Vagina (tissue), 2 donors: ENCODE measurements around the gene GABRB2. TPM values are rescaled to one million over a fixed set of nuclear protein-coding genes. Genes with fewer than 3 reads are reported as not detected.

Source experiments
- DNase-seq, 2 donors: peaks; one replicate each; pipeline ENCODE4 v3.0.0-alpha.2; 2017; ENCODE audit errors: extremely low spot score in 2 of 2
- H3K27ac ChIP-seq: fragments of 200-600 bp; sonication (generic); one replicate; pipeline ENCODE4 v1.5.1; 2019
- H3K27me3 ChIP-seq: fragments of 200-600 bp; sonication (generic); one replicate; pipeline ENCODE4 v1.5.1; 2019
- H3K36me3 ChIP-seq, 2 donors: fragments of 200-600 bp; sonication (generic); one replicate each; pipeline ENCODE4 v1.5.1; 2017 to 2019
- H3K4me1 ChIP-seq: fragments of 200-600 bp; sonication (generic); one replicate; pipeline ENCODE4 v1.5.1; 2019
- H3K4me3 ChIP-seq, 2 donors: fragments of 200-600 bp; sonication (generic); 1 replicate in 1 of 2; 2 replicates in 1 of 2; pipeline ENCODE4 v1.5.1; 2016 to 2019
- H3K9me3 ChIP-seq: fragments of 200-600 bp; sonication (generic); one replicate; pipeline ENCODE4 v1.5.1; 2019
- POLR2A ChIP-seq, 2 donors: fragments of 450-650 bp; IDR thresholded peaks; one replicate each; pipeline ENCODE4 v1.6.1; 2017; ENCODE audit warnings: antibody characterized with exemption in 2 of 2, mild to moderate bottlenecking in 2 of 2, moderate library complexity in 2 of 2
- POLR2AphosphoS5 ChIP-seq, 2 donors: sonication (generic); formaldehyde crosslinking; IDR thresholded peaks; one replicate each; pipeline ENCODE4 v1.9.0; 2017; ENCODE audit warnings: antibody characterized with exemption in 2 of 2, mild to moderate bottlenecking in 2 of 2, low read depth in 1 of 2; ENCODE audit not compliant: insufficient read depth in 1 of 2
- intact Hi-C: fragments of 100-400 bp; cut with DNase I; formaldehyde crosslinking; loops from one replicate; pipeline ENCODE4 v1.15.1; 2023
- total RNA-seq: library from RNA; depleted of rRNA; stranded (reverse); fragments of >200 nt; gene quantifications from one replicate; pipeline ENCODE4 v1.2.3, GENCODE V29; 2016
- TF ChIP-seq, protein P1 (sequence below), 3 experiments: fragments of 450-650 bp in 2 of 3; fragments of 200-600 bp in 1 of 3; sonication (generic) in 1 of 3; IDR thresholded peaks; one replicate each; pipeline ENCODE4 v1.5.1; 2017 to 2019; ENCODE audit warnings: antibody characterized with exemption in 3 of 3, mild to moderate bottlenecking in 2 of 3, moderate library complexity in 2 of 3

Gene GABRB2
- total RNA-seq, 1 donor from 2014 or later: under 0.01 TPM

DNA sequence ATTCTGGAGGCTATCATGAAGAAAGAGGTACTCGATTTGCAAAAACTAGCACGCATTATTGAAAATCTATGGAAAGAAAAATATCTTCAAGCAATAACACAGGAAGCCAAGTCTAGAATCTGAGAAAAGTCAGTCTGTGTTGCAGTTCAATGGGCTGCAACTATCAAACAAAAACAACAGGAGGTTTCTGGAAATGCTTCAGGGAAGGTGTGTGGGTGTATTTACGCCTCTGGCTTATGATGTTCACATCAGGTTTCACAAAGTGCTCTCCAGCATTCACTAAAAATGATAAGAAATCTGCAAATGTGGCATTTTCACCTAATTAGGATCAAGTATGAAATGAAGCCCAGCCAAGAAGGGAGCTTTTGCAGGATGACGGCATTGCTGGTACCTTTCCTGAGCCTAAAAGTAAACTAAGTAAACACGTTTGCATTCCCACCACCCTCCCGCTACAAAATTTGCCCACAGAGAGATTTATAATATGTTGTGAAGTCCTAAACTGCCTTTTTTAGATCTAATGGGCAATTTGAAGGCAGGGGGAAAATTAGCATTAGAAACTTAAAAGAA is 146.4 kb downstream of the GABRB2 start:
- no peak for DNase-seq
- no peak overlapping the region for H3K27ac ChIP-seq
- no peaks in the 10 kb centered on the region for H3K4me1 ChIP-seq
- TF ChIP-seq, protein P1, sequence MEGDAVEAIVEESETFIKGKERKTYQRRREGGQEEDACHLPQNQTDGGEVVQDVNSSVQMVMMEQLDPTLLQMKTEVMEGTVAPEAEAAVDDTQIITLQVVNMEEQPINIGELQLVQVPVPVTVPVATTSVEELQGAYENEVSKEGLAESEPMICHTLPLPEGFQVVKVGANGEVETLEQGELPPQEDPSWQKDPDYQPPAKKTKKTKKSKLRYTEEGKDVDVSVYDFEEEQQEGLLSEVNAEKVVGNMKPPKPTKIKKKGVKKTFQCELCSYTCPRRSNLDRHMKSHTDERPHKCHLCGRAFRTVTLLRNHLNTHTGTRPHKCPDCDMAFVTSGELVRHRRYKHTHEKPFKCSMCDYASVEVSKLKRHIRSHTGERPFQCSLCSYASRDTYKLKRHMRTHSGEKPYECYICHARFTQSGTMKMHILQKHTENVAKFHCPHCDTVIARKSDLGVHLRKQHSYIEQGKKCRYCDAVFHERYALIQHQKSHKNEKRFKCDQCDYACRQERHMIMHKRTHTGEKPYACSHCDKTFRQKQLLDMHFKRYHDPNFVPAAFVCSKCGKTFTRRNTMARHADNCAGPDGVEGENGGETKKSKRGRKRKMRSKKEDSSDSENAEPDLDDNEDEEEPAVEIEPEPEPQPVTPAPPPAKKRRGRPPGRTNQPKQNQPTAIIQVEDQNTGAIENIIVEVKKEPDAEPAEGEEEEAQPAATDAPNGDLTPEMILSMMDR (IDR thresholded peaks at IDR 0.05): no peak
- TF ChIP-seq POLR2AphosphoS5 (IDR thresholded peaks at IDR 0.05; ENCODE audit: insufficient read depth in 1 of 2, low read depth in 1 of 2) (no peak), POLR2A (IDR thresholded peaks at IDR 0.05) (no peak)
- no peak overlapping the region for H3K4me3 ChIP-seq
- H3K36me3 ChIP-seq: no peaks in the 10 kb centered on the region
- H3K27me3 ChIP-seq: no peaks in the 10 kb centered on the region
- intact Hi-C loops: no loop called here
- no peaks in the 10 kb centered on the region for H3K9me3 ChIP-seq

DNA sequence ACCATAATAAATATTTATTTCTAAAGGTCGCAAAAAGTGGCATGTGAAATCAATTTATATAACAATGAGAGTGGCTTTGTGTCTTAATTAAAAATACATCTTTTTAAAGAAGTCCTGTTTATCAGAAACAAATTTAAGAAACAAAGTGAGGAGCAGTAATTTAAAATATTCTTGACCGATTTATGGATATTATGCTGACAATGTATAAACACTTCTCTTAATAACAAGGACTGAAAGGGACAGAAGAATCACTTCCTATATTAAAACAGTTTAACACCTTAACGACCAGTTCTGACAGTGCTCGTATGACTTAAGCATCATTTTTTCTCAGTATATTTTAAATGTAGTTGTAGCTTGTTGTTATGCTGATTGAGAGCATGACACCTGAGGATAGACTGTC is 149.1 kb downstream of the GABRB2 start:
- H3K9me3 ChIP-seq: no peaks in the 10 kb centered on the region
- TF ChIP-seq, protein P1 (IDR thresholded peaks at IDR 0.05): no peak
- TF ChIP-seq POLR2A (IDR thresholded peaks at IDR 0.05): no peak
- TF ChIP-seq POLR2AphosphoS5 (IDR thresholded peaks at IDR 0.05; ENCODE audit: insufficient read depth in 1 of 2, low read depth in 1 of 2): no peak
- intact Hi-C loops: no loop called here
- no peak overlapping the region for H3K27ac ChIP-seq
- H3K4me3 ChIP-seq: no peak overlapping the region
- H3K27me3 ChIP-seq: no peaks in the 10 kb centered on the region
- no peak for DNase-seq
- no peaks in the 10 kb centered on the region for H3K4me1 ChIP-seq
- H3K36me3 ChIP-seq: no peaks in the 10 kb centered on the region

DNA sequence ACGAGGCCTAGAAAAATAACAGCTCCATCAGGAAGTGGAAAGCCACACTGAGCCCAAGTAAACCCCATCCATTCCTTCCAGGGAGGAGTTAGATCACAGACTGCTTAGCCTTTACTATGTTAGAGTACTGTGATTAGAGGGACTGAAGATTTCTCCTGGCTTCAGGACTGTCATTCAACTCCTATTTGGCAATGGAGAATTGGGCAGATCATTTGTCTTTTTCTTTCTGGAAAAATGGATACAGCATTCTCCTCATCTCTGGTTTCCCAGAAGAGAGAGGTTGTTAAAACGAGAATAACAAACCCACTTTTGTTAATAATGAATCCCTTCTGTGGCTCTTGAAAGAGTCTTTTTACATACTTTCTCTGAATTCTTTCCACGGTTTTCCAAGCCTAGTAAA is 150.4 kb downstream of the GABRB2 start:
- H3K27me3 ChIP-seq: no peaks in the 10 kb centered on the region
- no peak overlapping the region for H3K4me3 ChIP-seq
- no peaks in the 10 kb centered on the region for H3K36me3 ChIP-seq
- no peak overlapping the region for H3K27ac ChIP-seq
- no peaks in the 10 kb centered on the region for H3K9me3 ChIP-seq
- TF ChIP-seq, protein P1 (IDR thresholded peaks at IDR 0.05): no peak
- TF ChIP-seq POLR2A (IDR thresholded peaks at IDR 0.05) (no peak), POLR2AphosphoS5 (IDR thresholded peaks at IDR 0.05; ENCODE audit: insufficient read depth in 1 of 2, low read depth in 1 of 2) (no peak)
- H3K4me1 ChIP-seq: no peaks in the 10 kb centered on the region
- intact Hi-C loops: no loop called here
- DNase-seq: no peak

DNA sequence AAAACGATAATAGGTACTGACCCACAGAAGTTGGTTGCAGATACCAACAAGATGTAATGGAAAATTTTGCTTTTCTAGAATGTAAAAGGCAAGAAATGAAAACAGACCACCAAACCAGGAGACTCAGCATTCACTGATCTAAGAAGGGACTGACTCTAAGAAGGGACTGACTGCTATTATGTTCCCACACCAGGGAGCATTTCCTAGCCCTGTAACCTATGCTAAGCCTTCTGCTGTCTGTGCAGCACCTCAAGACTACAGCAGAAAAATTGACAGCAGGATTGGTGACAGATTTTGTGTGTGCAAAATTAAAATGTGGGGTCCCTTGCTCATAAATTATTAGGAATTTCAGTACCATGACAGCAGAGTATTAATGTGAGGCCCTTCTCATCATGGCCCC is 154.8 kb downstream of the GABRB2 start:
- intact Hi-C loops: no loop called here
- Histone ChIP-seq H3K4me1 (no peaks in the 10 kb centered on the region), H3K36me3 (no peaks in the 10 kb centered on the region), H3K4me3 (no peak overlapping the region), H3K27ac (no peak overlapping the region), H3K9me3 (no peaks in the 10 kb centered on the region), H3K27me3 (no peaks in the 10 kb centered on the region)
- DNase-seq: no peak
- TF ChIP-seq POLR2A (IDR thresholded peaks at IDR 0.05): no peak
- TF ChIP-seq, protein P1 (IDR thresholded peaks at IDR 0.05): no peak
- TF ChIP-seq POLR2AphosphoS5 (IDR thresholded peaks at IDR 0.05; ENCODE audit: insufficient read depth in 1 of 2, low read depth in 1 of 2): no peak

DNA sequence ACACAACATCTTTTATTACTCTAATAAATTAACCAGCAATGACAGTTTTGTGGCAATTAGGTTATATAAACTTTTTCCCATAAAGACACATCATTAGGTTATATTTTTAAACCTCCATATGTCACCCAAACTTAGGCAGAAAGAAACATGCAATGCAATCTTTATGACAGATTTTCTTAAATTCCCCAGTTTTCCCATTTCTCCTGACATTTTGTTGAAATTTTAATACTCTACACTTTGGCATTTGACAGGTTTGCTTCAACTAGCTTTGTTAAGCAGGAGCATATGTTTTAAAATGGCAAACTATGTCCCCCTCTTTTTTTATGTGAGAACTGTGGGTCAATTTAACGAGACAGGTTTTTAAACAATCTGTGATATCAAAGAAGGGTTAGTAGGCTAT is 155.5 kb downstream of the GABRB2 start:
- no peaks in the 10 kb centered on the region for H3K27me3 ChIP-seq
- intact Hi-C loops: no loop called here

More for the DNA sequence above, 155.5 kb downstream of the GABRB2 start:
- Histone ChIP-seq H3K4me3 (no peak overlapping the region), H3K4me1 (no peaks in the 10 kb centered on the region), H3K27ac (no peak overlapping the region), H3K36me3 (no peaks in the 10 kb centered on the region), H3K9me3 (no peaks in the 10 kb centered on the region)
- TF ChIP-seq POLR2AphosphoS5 (IDR thresholded peaks at IDR 0.05; ENCODE audit: insufficient read depth in 1 of 2, low read depth in 1 of 2) (no peak), POLR2A (IDR thresholded peaks at IDR 0.05) (no peak)
- TF ChIP-seq, protein P1 (IDR thresholded peaks at IDR 0.05): no peak
- DNase-seq: no peak
